IMR-90 (cell line): ENCODE results near the gene KCTD16. TPM values are rescaled to one million over a fixed set of nuclear protein-coding genes. Genes with fewer than 3 reads are reported as not detected.

ENCODE experiments used
- ATAC-seq: fragments of 200-7000 bp; cut with Tn5 transposase; 2 replicates; pipeline ENCODE4 v1.9.1; 2020; ENCODE audit warnings: low read depth, mild to moderate bottlenecking, moderate library complexity
- BruUV-seq: library from RNA; stranded (reverse); fragments of 400-500 nt; replicated peaks from 2 replicates; lab custom pipeline; 2021; lab: Mats Ljungman, UMichigan
- CTCF ChIA-PET: fragments of 300-600 bp; formaldehyde crosslinking; extraction: SDS; loops from one replicate; lab custom pipeline; 2021; ENCODE audit warnings: antibody characterized with exemption; lab: Yijun Ruan, JAX
- POLR2A ChIA-PET: fragments of 300-600 bp; sonication (Branson Sonifier 250); formaldehyde crosslinking; loops from one replicate; lab custom pipeline; 2022; ENCODE audit warnings: antibody characterized with exemption; ENCODE audit not compliant: unreplicated experiment; lab: Charles Lee
- DNase-seq: peaks from one replicate; pipeline ENCODE4 v3.0.0; 2013
- H2AFZ ChIP-seq: replicated peaks from 2 replicates; pipeline ENCODE3; 2013; ENCODE audit warnings: low read length, mild to moderate bottlenecking; ENCODE audit not compliant: poor library complexity
- H2AK5ac ChIP-seq: 2 replicates; pipeline ENCODE4 v1.6.1; 2013; ENCODE audit warnings: low read depth, low read length, inconsistent platforms
- H2AK9ac ChIP-seq: replicated peaks from 2 replicates; pipeline ENCODE3; 2013; ENCODE audit warnings: mild to moderate bottlenecking, low read depth, low read length, moderate library complexity; ENCODE audit not compliant: poor library complexity
- H2BK120ac ChIP-seq: 2 replicates; pipeline ENCODE4 v1.6.1; 2013; ENCODE audit warnings: low read depth, low read length, inconsistent platforms
- H2BK15ac ChIP-seq: 3 replicates; pipeline ENCODE4 v1.6.1; 2013; ENCODE audit warnings: low read depth, low read length, inconsistent platforms
- H2BK20ac ChIP-seq: 2 replicates; pipeline ENCODE4 v1.6.1; 2013; ENCODE audit warnings: low read depth, mild to moderate bottlenecking, inconsistent platforms, low read length, moderate library complexity
- H2BK5ac ChIP-seq: 2 replicates; pipeline ENCODE4 v1.6.1; 2013; ENCODE audit warnings: mild to moderate bottlenecking, low read depth, low read length, inconsistent platforms; ENCODE audit not compliant: poor library complexity, severe bottlenecking
- H3K14ac ChIP-seq: replicated peaks from 2 replicates; pipeline ENCODE4 v1.6.1; 2013; ENCODE audit warnings: low read depth, low read length, inconsistent platforms
- H3K18ac ChIP-seq: 2 replicates; pipeline ENCODE4 v1.6.1; 2013; ENCODE audit warnings: low read depth, low read length, control low read depth
- H3K23ac ChIP-seq: 2 replicates; pipeline ENCODE4 v1.6.1; 2013; ENCODE audit warnings: low read depth, low read length, inconsistent platforms
- H3K27ac ChIP-seq: 2 replicates; pipeline ENCODE4 v1.5.1; 2013; ENCODE audit warnings: mild to moderate bottlenecking, control low read depth, low read length; ENCODE audit not compliant: insufficient read depth
- H3K27me3 ChIP-seq: 2 replicates; pipeline ENCODE4 v1.6.1; 2013; ENCODE audit warnings: low read length; ENCODE audit not compliant: control insufficient read depth, insufficient read depth
- H3K36me3 ChIP-seq: 2 replicates; pipeline ENCODE4 v1.6.1; 2013; ENCODE audit warnings: low read length, mixed read lengths; ENCODE audit not compliant: control insufficient read depth, insufficient read depth
- H3K4ac ChIP-seq: 2 replicates; pipeline ENCODE4 v1.6.1; 2013; ENCODE audit warnings: low read depth, low read length, inconsistent platforms
- H3K4me1 ChIP-seq: 2 replicates; pipeline ENCODE4 v1.6.1; 2013; ENCODE audit warnings: low read length, mixed read lengths; ENCODE audit not compliant: control insufficient read depth, insufficient read depth
- H3K4me2 ChIP-seq: 2 replicates; pipeline ENCODE4 v1.6.1; 2013; ENCODE audit warnings: low read depth, mild to moderate bottlenecking, control low read depth, low read length, moderate library complexity
- H3K4me3 ChIP-seq: 2 replicates; pipeline ENCODE4 v1.5.1; 2013; ENCODE audit warnings: low read depth, mild to moderate bottlenecking, control low read depth, low read length, moderate library complexity; ENCODE audit not compliant: insufficient read depth
- H3K56ac ChIP-seq: 2 replicates; pipeline ENCODE4 v1.6.1; 2013; ENCODE audit warnings: low read length, inconsistent platforms; ENCODE audit not compliant: insufficient read depth; ENCODE audit errors: extremely low read depth
- H3K79me1 ChIP-seq, 2 experiments: 2 replicates each; pipeline ENCODE4 v1.6.1; 2013; ENCODE audit warnings: low read length in 2 of 2, inconsistent platforms in 1 of 2, low read depth in 1 of 2
- H3K9ac ChIP-seq: 2 replicates; pipeline ENCODE4 v1.6.1; 2013; ENCODE audit warnings: low read depth, low read length, control low read depth
- H3K9me1 ChIP-seq: 2 replicates; pipeline ENCODE4 v1.6.1; 2013; ENCODE audit warnings: low read length, inconsistent platforms; ENCODE audit not compliant: insufficient read depth
- H3K9me3 ChIP-seq: 2 replicates; pipeline ENCODE4 v1.6.1; 2013; ENCODE audit warnings: low read length; ENCODE audit not compliant: control insufficient read depth, insufficient read depth
- H4K20me1 ChIP-seq: 2 replicates; pipeline ENCODE4 v1.6.1; 2013; ENCODE audit warnings: low read length, inconsistent platforms; ENCODE audit not compliant: insufficient read depth
- H4K5ac ChIP-seq: 2 replicates; pipeline ENCODE4 v1.6.1; 2013; ENCODE audit warnings: mild to moderate bottlenecking, low read depth, low read length, control low read depth
- H4K8ac ChIP-seq, 2 experiments: 2 replicates each; pipeline ENCODE4 v1.6.1; 2013; ENCODE audit warnings: low read depth in 2 of 2, low read length in 2 of 2, control low read depth in 1 of 2, inconsistent platforms in 1 of 2
- H4K91ac ChIP-seq: 2 replicates; pipeline ENCODE4 v1.6.1; 2013; ENCODE audit warnings: low read depth, low read length, inconsistent platforms; ENCODE audit not compliant: insufficient read depth
- BHLHE40 ChIP-seq: fragments of 150-350 bp; IDR thresholded peaks from 2 replicates; pipeline ENCODE4 v1.6.1; 2016; ENCODE audit warnings: mild to moderate bottlenecking, low read depth, low read length
- CEBPB ChIP-seq: IDR thresholded peaks from 2 replicates; pipeline ENCODE4 v1.6.1; 2012; ENCODE audit warnings: low read depth, low read length, improper control_type of control experiment
- CHD1 ChIP-seq: IDR thresholded peaks from 2 replicates; pipeline ENCODE4 v1.6.1; 2012; ENCODE audit warnings: low read depth, low read length, improper control_type of control experiment
- MAFK ChIP-seq: IDR thresholded peaks from 2 replicates; pipeline ENCODE4 v1.6.1; 2012; ENCODE audit warnings: low read depth, low read length, improper control_type of control experiment
- MXI1 ChIP-seq: IDR thresholded peaks from 2 replicates; pipeline ENCODE4 v1.6.1; 2012; ENCODE audit warnings: low read depth, mild to moderate bottlenecking, low read length, moderate library complexity, borderline replicate concordance
- RAD21 ChIP-seq: IDR thresholded peaks from 2 replicates; pipeline ENCODE4 v1.6.1; 2012; ENCODE audit warnings: low read length, improper control_type of control experiment
- RCOR1 ChIP-seq: IDR thresholded peaks from 2 replicates; pipeline ENCODE4 v1.6.1; 2012; ENCODE audit warnings: mild to moderate bottlenecking, low read length, improper control_type of control experiment; ENCODE audit not compliant: insufficient replicate concordance
- SMC3 ChIP-seq: fragments of 150-350 bp; IDR thresholded peaks from 2 replicates; pipeline ENCODE4 v1.6.1; 2016; ENCODE audit warnings: low read depth, mild to moderate bottlenecking, antibody characterized with exemption, low read length, moderate library complexity
- dilution Hi-C: fragments of 300-500 bp; cut with HindIII; formaldehyde crosslinking; loops from one replicate; pipeline ENCODE4 v1.14.3; 2018; ENCODE audit warnings: low sequenced_read_pairs; ENCODE audit not compliant: unreplicated experiment
- in situ Hi-C: fragments of 300-500 bp; cut with MboI; formaldehyde crosslinking; loops from 3 replicates; pipeline ENCODE4 v1.14.3; 2019; ENCODE audit warnings: low sequenced_read_pairs, inconsistent platforms, mixed read lengths
- intact Hi-C: fragments of 100-400 bp; cut with micrococcal nuclease; formaldehyde crosslinking; loops from 2 replicates; pipeline ENCODE4 v1.10.0; 2022
- polyA plus RNA-seq, 3 experiments: library from polyadenylated mRNA; depleted of rRNA; stranded (reverse); fragments of >200 nt; gene quantifications; 2 replicates each; pipeline ENCODE4 v1.2.3, GENCODE V29; 2012; ENCODE audit warnings: low replicate concordance in 1 of 3
- total RNA-seq: library from RNA; depleted of rRNA; stranded (reverse); fragments of >200 nt; gene quantifications from 2 replicates; pipeline ENCODE4 v1.2.3, GENCODE V29; 2012
- TF ChIP-seq, protein P1 (sequence below): fragments of 150-350 bp; IDR thresholded peaks from 2 replicates; pipeline ENCODE4 v1.6.1; 2017; ENCODE audit warnings: mild to moderate bottlenecking, antibody characterized with exemption, low read length, low read depth
- TF ChIP-seq, protein P2 (sequence below): conservative IDR thresholded peaks from 2 replicates; pipeline ENCODE4 v1.5.1; 2012; ENCODE audit warnings: mild to moderate bottlenecking, low read depth, low read length, improper control_type of control experiment

The KCTD16 gene
- total and polyA plus RNA-seq, 2 of the 4 experiments (the other 2 are of a cell fraction), result 0.43 to 1.1 TPM

DNA sequence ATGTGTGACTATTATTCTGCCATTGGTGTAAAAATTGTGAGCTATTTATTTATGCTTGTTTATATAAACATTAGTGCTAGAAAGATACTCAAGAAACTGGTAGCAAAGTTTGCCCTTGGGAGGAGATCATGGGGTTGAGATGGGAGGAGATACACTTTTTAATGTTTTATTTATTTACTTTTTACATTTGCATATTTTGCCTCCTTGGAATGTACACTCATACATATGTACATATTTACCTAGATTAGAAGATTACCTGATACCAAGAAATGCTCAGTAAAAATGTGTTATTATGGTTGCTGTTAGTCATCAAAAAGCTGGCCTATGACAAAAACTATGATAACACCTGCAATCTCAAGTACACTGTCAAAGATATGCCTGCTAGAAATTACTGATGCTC, 195.2 kb downstream of the KCTD16 start:
- no TSS peak for BruUV-seq
- no peaks in the 10 kb centered on the region for H3K9me1 ChIP-seq
- no peak overlapping the region for H4K8ac ChIP-seq
- H3K27me3 ChIP-seq, result no peaks in the 10 kb centered on the region; the same call in 1 of the 2 replicates
- H4K91ac ChIP-seq, result no peak overlapping the region
- no peak overlapping the region for H3K18ac ChIP-seq
- no peak overlapping the region for H3K27ac ChIP-seq
- no peak overlapping the region for H3K4me2 ChIP-seq
- ATAC-seq (no peak), DNase-seq (no peak)
- no peak overlapping the region for H3K4ac ChIP-seq
- in situ Hi-C loops (no loop called here), dilution Hi-C loops (no loop called here), intact Hi-C loops (no loop called here)
- H2BK15ac ChIP-seq, result no peak overlapping the region
- no peak overlapping the region for H4K5ac ChIP-seq
- ChIA-PET CTCF (no interaction called here), POLR2A (no interaction called here)
- no peak overlapping the region for H3K4me3 ChIP-seq
- H3K4me1 ChIP-seq, result peaks cover 2% of the 10 kb centered on the region; the same call in 1 of the 2 replicates
- H2AK5ac ChIP-seq, result no peak overlapping the region
- H3K56ac ChIP-seq, result no peak overlapping the region
- no peaks in the 10 kb centered on the region for H3K36me3 ChIP-seq
- H2AK9ac ChIP-seq, result no peak overlapping the region
- no peak overlapping the region for H2AFZ ChIP-seq
- H3K79me1 ChIP-seq, result no peaks in the 10 kb centered on the region
- no peak overlapping the region for H3K14ac ChIP-seq
- no peaks in the 10 kb centered on the region for H3K9me3 ChIP-seq
- H2BK5ac ChIP-seq, result no peak overlapping the region
- H2BK20ac ChIP-seq, result no peak overlapping the region
- H3K9ac ChIP-seq, result no peak overlapping the region
- no peak for TF ChIP-seq BHLHE40
- no peak for TF ChIP-seq RAD21
- TF ChIP-seq SMC3, result no peak
- TF ChIP-seq, protein P1, sequence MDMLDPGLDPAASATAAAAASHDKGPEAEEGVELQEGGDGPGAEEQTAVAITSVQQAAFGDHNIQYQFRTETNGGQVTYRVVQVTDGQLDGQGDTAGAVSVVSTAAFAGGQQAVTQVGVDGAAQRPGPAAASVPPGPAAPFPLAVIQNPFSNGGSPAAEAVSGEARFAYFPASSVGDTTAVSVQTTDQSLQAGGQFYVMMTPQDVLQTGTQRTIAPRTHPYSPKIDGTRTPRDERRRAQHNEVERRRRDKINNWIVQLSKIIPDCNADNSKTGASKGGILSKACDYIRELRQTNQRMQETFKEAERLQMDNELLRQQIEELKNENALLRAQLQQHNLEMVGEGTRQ, result no peak
- TF ChIP-seq CHD1, result no peak
- no peak for TF ChIP-seq RCOR1
- TF ChIP-seq MAFK, result no peak
- no peak for TF ChIP-seq MXI1
- no peak for TF ChIP-seq CEBPB
- TF ChIP-seq, protein P2, sequence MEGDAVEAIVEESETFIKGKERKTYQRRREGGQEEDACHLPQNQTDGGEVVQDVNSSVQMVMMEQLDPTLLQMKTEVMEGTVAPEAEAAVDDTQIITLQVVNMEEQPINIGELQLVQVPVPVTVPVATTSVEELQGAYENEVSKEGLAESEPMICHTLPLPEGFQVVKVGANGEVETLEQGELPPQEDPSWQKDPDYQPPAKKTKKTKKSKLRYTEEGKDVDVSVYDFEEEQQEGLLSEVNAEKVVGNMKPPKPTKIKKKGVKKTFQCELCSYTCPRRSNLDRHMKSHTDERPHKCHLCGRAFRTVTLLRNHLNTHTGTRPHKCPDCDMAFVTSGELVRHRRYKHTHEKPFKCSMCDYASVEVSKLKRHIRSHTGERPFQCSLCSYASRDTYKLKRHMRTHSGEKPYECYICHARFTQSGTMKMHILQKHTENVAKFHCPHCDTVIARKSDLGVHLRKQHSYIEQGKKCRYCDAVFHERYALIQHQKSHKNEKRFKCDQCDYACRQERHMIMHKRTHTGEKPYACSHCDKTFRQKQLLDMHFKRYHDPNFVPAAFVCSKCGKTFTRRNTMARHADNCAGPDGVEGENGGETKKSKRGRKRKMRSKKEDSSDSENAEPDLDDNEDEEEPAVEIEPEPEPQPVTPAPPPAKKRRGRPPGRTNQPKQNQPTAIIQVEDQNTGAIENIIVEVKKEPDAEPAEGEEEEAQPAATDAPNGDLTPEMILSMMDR, result no peak
- H3K23ac ChIP-seq, result no peak overlapping the region
- no peaks in the 10 kb centered on the region for H4K20me1 ChIP-seq
- no peak overlapping the region for H2BK120ac ChIP-seq
